GM12891 (cell line): ENCODE results near the gene WNT11.

Experiments
- POLR2A ChIP-seq: IDR thresholded peaks from 2 replicates; pipeline ENCODE4 v1.6.1; 2011; ENCODE audit warnings: low read depth, low read length, control low read depth
- POLR2AphosphoS5 ChIP-seq: IDR thresholded peaks from 2 replicates; pipeline ENCODE4 v1.6.1; 2011; ENCODE audit warnings: low read depth, low read length, control low read depth

GRCh38 chr11:76251226-76251575, 44.9 kb upstream of the WNT11 start:
- TF ChIP-seq POLR2A: no peak
- no peak for TF ChIP-seq POLR2AphosphoS5
